Measurements from ENCODE around the gene TBC1D16.

DNA sequence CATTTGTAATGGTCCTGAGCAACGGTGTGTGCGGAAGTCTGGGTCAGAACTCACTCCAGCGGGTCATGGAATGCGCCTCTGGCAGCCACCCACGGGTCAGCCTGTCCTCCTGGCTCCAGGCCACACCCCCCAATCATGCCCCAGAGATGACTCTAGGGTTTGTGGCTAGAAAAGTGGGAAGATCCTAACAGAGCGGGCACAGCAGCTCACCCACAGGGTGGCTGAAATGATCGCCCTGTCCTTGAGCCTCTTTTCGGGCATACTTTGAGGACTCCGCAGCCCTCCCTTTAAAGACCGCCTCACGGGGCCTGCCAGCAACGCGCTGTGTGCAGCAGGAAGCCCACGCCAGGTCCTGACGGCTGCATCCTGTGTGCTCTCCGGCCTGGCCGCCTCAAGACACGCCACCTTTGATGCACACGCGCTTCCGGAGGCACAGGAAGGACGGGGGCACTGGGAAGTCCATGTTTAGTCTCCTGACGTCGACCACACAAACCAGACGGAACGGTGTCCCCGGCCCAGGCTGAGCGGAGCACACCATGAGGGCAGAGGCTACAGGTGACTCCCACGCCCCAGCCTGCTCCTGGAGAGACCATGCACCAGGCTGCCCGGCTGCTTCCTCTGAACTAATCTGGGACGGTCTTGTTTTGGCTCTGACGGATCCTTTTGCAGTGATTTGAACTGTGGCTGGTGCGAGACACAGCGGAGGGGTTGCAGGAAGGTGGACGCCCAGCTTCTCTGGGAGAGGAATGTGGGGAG is 92.9 kb downstream of the TBC1D16 start:
- TF ChIP-seq POLR2AphosphoS5 (IDR thresholded peaks at IDR 0.05; ENCODE audit: low read depth, low read length) (no peak), POLR2A (IDR thresholded peaks at IDR 0.05; ENCODE audit: low read depth, low read length) (no peak), TAF1 (IDR thresholded peaks at IDR 0.05; ENCODE audit: low read depth, low read length) (no peak), SPI1 (IDR thresholded peaks at IDR 0.05; ENCODE audit: low read depth, low read length) (no peak)

Data from GM12891 (cell line).